ENCODE measurements around the gene SLC4A2.

DNA sequence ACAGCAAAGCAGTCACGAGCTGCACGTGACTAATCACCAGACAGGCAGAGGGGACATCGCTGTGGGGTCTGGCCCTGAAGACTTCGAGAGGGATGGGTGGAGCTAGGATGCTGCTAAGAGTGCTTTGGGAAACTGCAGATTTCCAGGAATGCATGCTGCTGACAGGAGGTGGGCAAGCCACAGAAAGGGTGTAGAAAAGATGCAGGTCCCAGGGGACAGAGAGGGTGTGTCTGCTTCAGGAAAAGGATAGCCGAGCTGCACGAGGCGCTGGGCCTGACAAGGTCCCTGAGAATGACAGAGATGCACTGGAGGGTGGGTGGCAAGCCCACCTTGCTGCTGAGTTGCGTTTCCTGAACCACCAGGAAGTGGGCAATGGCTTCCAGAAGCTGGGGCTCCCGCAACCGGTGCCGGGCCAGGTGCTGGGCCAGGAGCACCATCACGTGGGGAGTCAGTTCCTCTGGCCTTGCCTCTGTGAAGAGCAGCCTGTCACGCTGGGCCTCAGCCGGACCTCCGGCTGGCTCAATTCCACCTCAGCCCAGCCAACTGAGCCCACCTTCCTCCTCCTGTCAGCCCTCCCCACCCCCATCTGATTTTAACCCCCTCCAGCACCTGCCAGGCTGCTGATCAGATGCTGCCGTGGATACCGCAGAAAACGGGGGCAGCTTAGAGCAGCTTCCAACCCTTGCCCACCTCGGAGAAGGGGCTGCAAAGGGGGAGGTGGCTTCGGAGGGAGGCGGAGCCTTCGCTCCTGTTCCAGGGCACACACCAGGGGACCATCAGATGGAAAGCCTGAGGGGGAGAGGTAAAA lies 19.0 kb downstream of the SLC4A2 start:
- TF ChIP-seq MAX (IDR thresholded peaks at IDR 0.05) (0 out of 2 replicates have a peak, but pooled peaks have one; percentile 28), JUN (IDR thresholded peaks at IDR 0.05) (no peak), ZFP36 (IDR thresholded peaks at IDR 0.05; ENCODE audit: borderline replicate concordance, partially characterized antibody) (no peak), SMC3 (IDR thresholded peaks at IDR 0.05) (no peak), RFX5 (IDR thresholded peaks at IDR 0.05) (no peak), POLR2A (IDR thresholded peaks at IDR 0.05; ENCODE audit: low read length) (no peak), NFE2L2 (conservative IDR thresholded peaks at IDR 0.05; ENCODE audit: low read length) (no peak)
- TF ChIP-seq, protein P1, sequence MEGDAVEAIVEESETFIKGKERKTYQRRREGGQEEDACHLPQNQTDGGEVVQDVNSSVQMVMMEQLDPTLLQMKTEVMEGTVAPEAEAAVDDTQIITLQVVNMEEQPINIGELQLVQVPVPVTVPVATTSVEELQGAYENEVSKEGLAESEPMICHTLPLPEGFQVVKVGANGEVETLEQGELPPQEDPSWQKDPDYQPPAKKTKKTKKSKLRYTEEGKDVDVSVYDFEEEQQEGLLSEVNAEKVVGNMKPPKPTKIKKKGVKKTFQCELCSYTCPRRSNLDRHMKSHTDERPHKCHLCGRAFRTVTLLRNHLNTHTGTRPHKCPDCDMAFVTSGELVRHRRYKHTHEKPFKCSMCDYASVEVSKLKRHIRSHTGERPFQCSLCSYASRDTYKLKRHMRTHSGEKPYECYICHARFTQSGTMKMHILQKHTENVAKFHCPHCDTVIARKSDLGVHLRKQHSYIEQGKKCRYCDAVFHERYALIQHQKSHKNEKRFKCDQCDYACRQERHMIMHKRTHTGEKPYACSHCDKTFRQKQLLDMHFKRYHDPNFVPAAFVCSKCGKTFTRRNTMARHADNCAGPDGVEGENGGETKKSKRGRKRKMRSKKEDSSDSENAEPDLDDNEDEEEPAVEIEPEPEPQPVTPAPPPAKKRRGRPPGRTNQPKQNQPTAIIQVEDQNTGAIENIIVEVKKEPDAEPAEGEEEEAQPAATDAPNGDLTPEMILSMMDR (IDR thresholded peaks at IDR 0.05): no peak
- TF ChIP-seq, protein P2, sequence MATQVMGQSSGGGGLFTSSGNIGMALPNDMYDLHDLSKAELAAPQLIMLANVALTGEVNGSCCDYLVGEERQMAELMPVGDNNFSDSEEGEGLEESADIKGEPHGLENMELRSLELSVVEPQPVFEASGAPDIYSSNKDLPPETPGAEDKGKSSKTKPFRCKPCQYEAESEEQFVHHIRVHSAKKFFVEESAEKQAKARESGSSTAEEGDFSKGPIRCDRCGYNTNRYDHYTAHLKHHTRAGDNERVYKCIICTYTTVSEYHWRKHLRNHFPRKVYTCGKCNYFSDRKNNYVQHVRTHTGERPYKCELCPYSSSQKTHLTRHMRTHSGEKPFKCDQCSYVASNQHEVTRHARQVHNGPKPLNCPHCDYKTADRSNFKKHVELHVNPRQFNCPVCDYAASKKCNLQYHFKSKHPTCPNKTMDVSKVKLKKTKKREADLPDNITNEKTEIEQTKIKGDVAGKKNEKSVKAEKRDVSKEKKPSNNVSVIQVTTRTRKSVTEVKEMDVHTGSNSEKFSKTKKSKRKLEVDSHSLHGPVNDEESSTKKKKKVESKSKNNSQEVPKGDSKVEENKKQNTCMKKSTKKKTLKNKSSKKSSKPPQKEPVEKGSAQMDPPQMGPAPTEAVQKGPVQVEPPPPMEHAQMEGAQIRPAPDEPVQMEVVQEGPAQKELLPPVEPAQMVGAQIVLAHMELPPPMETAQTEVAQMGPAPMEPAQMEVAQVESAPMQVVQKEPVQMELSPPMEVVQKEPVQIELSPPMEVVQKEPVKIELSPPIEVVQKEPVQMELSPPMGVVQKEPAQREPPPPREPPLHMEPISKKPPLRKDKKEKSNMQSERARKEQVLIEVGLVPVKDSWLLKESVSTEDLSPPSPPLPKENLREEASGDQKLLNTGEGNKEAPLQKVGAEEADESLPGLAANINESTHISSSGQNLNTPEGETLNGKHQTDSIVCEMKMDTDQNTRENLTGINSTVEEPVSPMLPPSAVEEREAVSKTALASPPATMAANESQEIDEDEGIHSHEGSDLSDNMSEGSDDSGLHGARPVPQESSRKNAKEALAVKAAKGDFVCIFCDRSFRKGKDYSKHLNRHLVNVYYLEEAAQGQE (IDR thresholded peaks at IDR 0.05): no peak
